Progenitor cell of endocrine pancreas (in vitro differentiated cells): ENCODE measurements around the gene GALNT9. TPM values are rescaled to one million over a fixed set of nuclear protein-coding genes. Genes with fewer than 3 reads are reported as not detected.

Experiments
- DNase-seq: peaks from one replicate; pipeline ENCODE4 v3.0.0; 2021; ENCODE audit warnings: low spot score; ENCODE audit not compliant: unreplicated experiment
- H3K27ac Mint-ChIP-seq: 2 replicates; pipeline ENCODE4 v1.8.0; 2021; ENCODE audit warnings: mild to moderate bottlenecking, moderate library complexity, mixed read lengths
- H3K27me3 Mint-ChIP-seq: 2 replicates; pipeline ENCODE4 v1.8.0; 2021; ENCODE audit warnings: mixed read lengths
- H3K36me3 Mint-ChIP-seq: 2 replicates; pipeline ENCODE4 v1.8.0; 2022; ENCODE audit warnings: mixed read lengths; ENCODE audit not compliant: insufficient read depth
- H3K4me1 Mint-ChIP-seq: 2 replicates; pipeline ENCODE4 v1.8.0; 2021; ENCODE audit warnings: low read depth, mixed read lengths
- H3K4me3 Mint-ChIP-seq: 2 replicates; pipeline ENCODE4 v1.8.0; 2021; ENCODE audit warnings: low read depth, mild to moderate bottlenecking, moderate library complexity, mixed read lengths
- H3K9me3 Mint-ChIP-seq: 2 replicates; pipeline ENCODE4 v1.8.0; 2021; ENCODE audit warnings: low read depth, mixed read lengths
- CTCF ChIP-seq: fragments of 200-600 bp; sonication (generic); IDR thresholded peaks from one replicate; pipeline ENCODE4 v1.5.0; 2021; ENCODE audit warnings: antibody characterized with exemption, mild to moderate bottlenecking; ENCODE audit not compliant: unreplicated experiment
- total RNA-seq: library from RNA; stranded (reverse); gene quantifications from 2 replicates; pipeline ENCODE4 v1.2.1, GENCODE V29; 2021

The GALNT9 gene
- total RNA-seq, 1 donor from 2014 or later = 0.36 TPM

- DNase-seq = no peak
- Mint-ChIP-seq H3K36me3 (no peaks in the 10 kb centered on the region), H3K9me3 (no peaks in the 10 kb centered on the region), H3K4me3 (no peak overlapping the region), H3K27ac (no peak overlapping the region), H3K27me3 (peaks cover 56% of the 10 kb centered on the region), H3K4me1 (no peaks in the 10 kb centered on the region)
- no peak for TF ChIP-seq CTCF
Observed at GRCh38 chr12:132314516-132315233, 14.7 kb downstream of the GALNT9 start.

- no peaks in the 10 kb centered on the region for H3K9me3 Mint-ChIP-seq
- H3K27ac Mint-ChIP-seq = no peak overlapping the region
- TF ChIP-seq CTCF = no peak
- DNase-seq = no peak
- H3K4me1 Mint-ChIP-seq = no peaks in the 10 kb centered on the region
- H3K36me3 Mint-ChIP-seq = no peaks in the 10 kb centered on the region
- no peak overlapping the region for H3K4me3 Mint-ChIP-seq
- H3K27me3 Mint-ChIP-seq = peaks cover 59% of the 10 kb centered on the region
Observed at GRCh38 chr12:132314035-132314434, 15.4 kb downstream of the GALNT9 start.

GRCh38 chr12:132313182-132313581 lies 16.2 kb downstream of the GALNT9 start:
- TF ChIP-seq CTCF = no peak
- no peak overlapping the region for H3K4me3 Mint-ChIP-seq
- peaks cover 59% of the 10 kb centered on the region for H3K27me3 Mint-ChIP-seq
- H3K9me3 Mint-ChIP-seq = no peaks in the 10 kb centered on the region
- H3K4me1 Mint-ChIP-seq = no peaks in the 10 kb centered on the region
- no peak overlapping the region for H3K27ac Mint-ChIP-seq
- no peaks in the 10 kb centered on the region for H3K36me3 Mint-ChIP-seq
- DNase-seq = no peak

- no peak overlapping the region for H3K27ac Mint-ChIP-seq
- peaks cover 64% of the 10 kb centered on the region for H3K27me3 Mint-ChIP-seq
- no peak overlapping the region for H3K4me3 Mint-ChIP-seq
- H3K9me3 Mint-ChIP-seq = no peaks in the 10 kb centered on the region
- no peaks in the 10 kb centered on the region for H3K4me1 Mint-ChIP-seq
- no peak for TF ChIP-seq CTCF
- no peak for DNase-seq
- no peaks in the 10 kb centered on the region for H3K36me3 Mint-ChIP-seq
Observed at GRCh38 chr12:132312516-132312915, 16.9 kb downstream of the GALNT9 start.

GRCh38 chr12:132311201-132311915 lies 18.0 kb downstream of the GALNT9 start:
- H3K9me3 Mint-ChIP-seq = no peaks in the 10 kb centered on the region
- no peak overlapping the region for H3K27ac Mint-ChIP-seq
- no peak for TF ChIP-seq CTCF
- H3K4me1 Mint-ChIP-seq = no peaks in the 10 kb centered on the region
- no peak for DNase-seq
- no peaks in the 10 kb centered on the region for H3K36me3 Mint-ChIP-seq
- no peak overlapping the region for H3K4me3 Mint-ChIP-seq
- H3K27me3 Mint-ChIP-seq = peaks cover 64% of the 10 kb centered on the region
